Progenitor cell of endocrine pancreas (in vitro differentiated cells): ENCODE data around the gene SLC6A16. TPM values are rescaled to one million over a fixed set of nuclear protein-coding genes. Genes with fewer than 3 reads are reported as not detected.
A peak's percentile ranks its signal among the peaks of the same experiment; 100 is the strongest.
"Not testable (repeated sequence)": the region's sequence is repeated elsewhere in the genome, so short reads cannot be mapped to it uniquely, and the experiment has no call there.

Source experiments
- DNase-seq: peaks from one replicate; pipeline ENCODE4 v3.0.0; 2021; ENCODE audit warnings: low spot score; ENCODE audit not compliant: unreplicated experiment
- H3K27ac Mint-ChIP-seq: 2 replicates; pipeline ENCODE4 v1.8.0; 2021; ENCODE audit warnings: mild to moderate bottlenecking, moderate library complexity, mixed read lengths
- H3K27me3 Mint-ChIP-seq: 2 replicates; pipeline ENCODE4 v1.8.0; 2021; ENCODE audit warnings: mixed read lengths
- H3K36me3 Mint-ChIP-seq: 2 replicates; pipeline ENCODE4 v1.8.0; 2022; ENCODE audit warnings: mixed read lengths; ENCODE audit not compliant: insufficient read depth
- H3K4me1 Mint-ChIP-seq: 2 replicates; pipeline ENCODE4 v1.8.0; 2021; ENCODE audit warnings: low read depth, mixed read lengths
- H3K4me3 Mint-ChIP-seq: 2 replicates; pipeline ENCODE4 v1.8.0; 2021; ENCODE audit warnings: low read depth, mild to moderate bottlenecking, moderate library complexity, mixed read lengths
- H3K9me3 Mint-ChIP-seq: 2 replicates; pipeline ENCODE4 v1.8.0; 2021; ENCODE audit warnings: low read depth, mixed read lengths
- total RNA-seq: library from RNA; stranded (reverse); gene quantifications from 2 replicates; pipeline ENCODE4 v1.2.1, GENCODE V29; 2021
- TF ChIP-seq, protein P1 (sequence below): fragments of 200-600 bp; sonication (generic); IDR thresholded peaks from one replicate; pipeline ENCODE4 v1.5.0; 2021; ENCODE audit warnings: antibody characterized with exemption, mild to moderate bottlenecking; ENCODE audit not compliant: unreplicated experiment

The SLC6A16 gene
- total RNA-seq, 1 donor from 2014 or later, result 11.8 TPM

GRCh38 chr19:49335784-49336481 lies 10.9 kb upstream of the SLC6A16 start:
- H3K9me3 Mint-ChIP-seq, result no peaks in the 10 kb centered on the region
- H3K27me3 Mint-ChIP-seq, result no peaks in the 10 kb centered on the region
- peak overlapping the region; percentile 83 for H3K27ac Mint-ChIP-seq
- no peak for DNase-seq
- no peak overlapping the region for H3K4me3 Mint-ChIP-seq
- TF ChIP-seq, protein P1, sequence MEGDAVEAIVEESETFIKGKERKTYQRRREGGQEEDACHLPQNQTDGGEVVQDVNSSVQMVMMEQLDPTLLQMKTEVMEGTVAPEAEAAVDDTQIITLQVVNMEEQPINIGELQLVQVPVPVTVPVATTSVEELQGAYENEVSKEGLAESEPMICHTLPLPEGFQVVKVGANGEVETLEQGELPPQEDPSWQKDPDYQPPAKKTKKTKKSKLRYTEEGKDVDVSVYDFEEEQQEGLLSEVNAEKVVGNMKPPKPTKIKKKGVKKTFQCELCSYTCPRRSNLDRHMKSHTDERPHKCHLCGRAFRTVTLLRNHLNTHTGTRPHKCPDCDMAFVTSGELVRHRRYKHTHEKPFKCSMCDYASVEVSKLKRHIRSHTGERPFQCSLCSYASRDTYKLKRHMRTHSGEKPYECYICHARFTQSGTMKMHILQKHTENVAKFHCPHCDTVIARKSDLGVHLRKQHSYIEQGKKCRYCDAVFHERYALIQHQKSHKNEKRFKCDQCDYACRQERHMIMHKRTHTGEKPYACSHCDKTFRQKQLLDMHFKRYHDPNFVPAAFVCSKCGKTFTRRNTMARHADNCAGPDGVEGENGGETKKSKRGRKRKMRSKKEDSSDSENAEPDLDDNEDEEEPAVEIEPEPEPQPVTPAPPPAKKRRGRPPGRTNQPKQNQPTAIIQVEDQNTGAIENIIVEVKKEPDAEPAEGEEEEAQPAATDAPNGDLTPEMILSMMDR, result no peak
- H3K4me1 Mint-ChIP-seq, result peaks cover 14% of the 10 kb centered on the region
- peaks cover 12% of the 10 kb centered on the region for H3K36me3 Mint-ChIP-seq

- TF ChIP-seq, protein P1, result no peak
- Mint-ChIP-seq H3K4me3 (no peak within 1 kb of the TSS), H3K27me3 (no peaks in the 10 kb centered on the region)
Measured at GRCh38 chr19:49335071-49335783, 10.2 kb upstream of the SLC6A16 start, which contains the start of gene CD37. CD37 (plus strand) TSS chr19:49335406; CDS start chr19:49335541, 135 bp downstream.

GRCh38 chr19:49333811-49334288 lies 8.9 kb upstream of the SLC6A16 start:
- TF ChIP-seq, protein P1, result no peak
- Mint-ChIP-seq H3K27me3 (no peaks in the 10 kb centered on the region), H3K27ac (peak overlapping the region; percentile 76), H3K36me3 (peaks cover 10% of the 10 kb centered on the region), H3K4me1 (peaks cover 11% of the 10 kb centered on the region), H3K4me3 (no peak overlapping the region), H3K9me3 (no peaks in the 10 kb centered on the region)
- no peak for DNase-seq

More at GRCh38 chr19:49335071-49335783, 10.2 kb upstream of the SLC6A16 start, which contains the start of gene CD37:
- Mint-ChIP-seq H3K27ac (peak within 1 kb of the TSS; percentile 83), H3K36me3 (peaks cover 9% of the 10 kb centered on the region), H3K4me1 (peaks cover 11% of the 10 kb centered on the region), H3K9me3 (no peaks in the 10 kb centered on the region)
- DNase-seq, result no peak

DNA sequence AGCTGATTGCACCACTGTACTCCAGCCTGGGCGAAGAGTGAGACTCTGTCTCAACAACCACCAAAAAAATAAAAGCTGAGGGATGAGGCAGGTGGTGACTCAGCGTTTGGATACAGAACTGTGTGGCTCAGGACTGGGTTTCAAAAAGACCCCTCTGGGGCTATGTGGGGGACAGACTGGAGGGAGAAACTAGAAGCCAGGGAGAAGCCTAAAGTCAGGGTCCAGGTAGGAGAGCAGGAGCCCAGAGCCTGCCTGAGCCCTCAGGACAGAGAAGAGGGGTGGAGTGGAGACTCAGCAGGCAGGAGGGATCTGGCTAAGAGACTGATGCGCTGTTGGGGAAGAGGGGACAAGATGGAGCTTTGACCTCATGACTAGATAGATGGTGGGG lies 8.4 kb upstream of the SLC6A16 start:
- Mint-ChIP-seq H3K36me3 (peaks cover 10% of the 10 kb centered on the region), H3K9me3 (no peaks in the 10 kb centered on the region), H3K27ac (peak overlapping the region; percentile 76), H3K4me1 (peaks cover 8% of the 10 kb centered on the region), H3K4me3 (no peak overlapping the region), H3K27me3 (no peaks in the 10 kb centered on the region)
- DNase-seq, result no peak
- TF ChIP-seq, protein P1, result no peak

GRCh38 chr19:49332691-49333417 lies 7.9 kb upstream of the SLC6A16 start:
- not testable (repeated sequence) for H3K4me3 Mint-ChIP-seq, DNase-seq, H3K27me3 Mint-ChIP-seq, H3K9me3 Mint-ChIP-seq, H3K4me1 Mint-ChIP-seq
- Mint-ChIP-seq H3K27ac (peak overlapping the region; percentile 76), H3K36me3 (peaks cover 16% of the 10 kb centered on the region)
